Testis (tissue), 5 donors: Measurements from ENCODE around the gene HIF1A. TPM values are rescaled to one million over a fixed set of nuclear protein-coding genes. Genes with fewer than 3 reads are reported as not detected.
A peak's percentile ranks its signal among the peaks of the same experiment; 100 is the strongest.

ENCODE experiments used
- DNase-seq: peaks from one replicate; pipeline ENCODE4 v3.0.0-alpha.2; 2019
- H3K27ac ChIP-seq, 2 donors: fragments of 200-600 bp; sonication (generic); one replicate each; pipeline ENCODE4 v1.5.1; 2019
- H3K27me3 ChIP-seq: fragments of 200-600 bp; sonication (generic); one replicate; pipeline ENCODE4 v1.5.1; 2019
- H3K36me3 ChIP-seq: fragments of 200-600 bp; sonication (generic); one replicate; pipeline ENCODE4 v1.5.1; 2017; ENCODE audit warnings: low read depth; ENCODE audit errors: missing control alignments
- H3K4me1 ChIP-seq: fragments of 200-600 bp; sonication (generic); one replicate; pipeline ENCODE4 v1.5.1; 2019
- H3K4me3 ChIP-seq, 2 donors: fragments of 200-600 bp; sonication (generic); one replicate each; pipeline ENCODE4 v1.5.1; 2017 to 2019
- H3K9me3 ChIP-seq: fragments of 200-600 bp; sonication (generic); one replicate; pipeline ENCODE4 v1.5.1; 2017
- CTCF ChIP-seq, 3 experiments: fragments of 450-650 bp in 2 of 3; fragments of 200-600 bp in 1 of 3; sonication (generic) in 1 of 3; IDR thresholded peaks; one replicate each; pipeline ENCODE4 v1.5.1; 2016 to 2019; ENCODE audit warnings: antibody characterized with exemption in 3 of 3, mild to moderate bottlenecking in 2 of 3, moderate library complexity in 1 of 3
- POLR2A ChIP-seq: fragments of 450-650 bp; IDR thresholded peaks from one replicate; pipeline ENCODE4 v1.6.1; 2017; ENCODE audit warnings: antibody characterized with exemption, mild to moderate bottlenecking, moderate library complexity
- WGBS, 2 donors: methylation state at CpG; one replicate each; pipeline ENCODE4 v1.1.5; 2018; 5-methylcytosine and 5-hydroxymethylcytosine counted together
- intact Hi-C: fragments of 100-400 bp; cut with DNase I; formaldehyde crosslinking; loops from one replicate; pipeline ENCODE4 v1.15.1; 2023; ENCODE audit warnings: low total_unique reads
- long read RNA-seq, 2 donors: transcript quantifications; one replicate each; lab custom pipeline, GENCODE V29; 2026
- polyA plus RNA-seq: library from polyadenylated mRNA; stranded (reverse); fragments of 350-450 nt; fragmentation: Illumina TruSeq; extraction: RNeasy Lipid Tissue Mini Kit (QIAGEN cat#74804); gene quantifications from one replicate; pipeline ENCODE4 v1.2.3, GENCODE V29; 2014; ENCODE audit warnings: low read depth, low replicate concordance; ENCODE audit not compliant: insufficient read depth
- total RNA-seq, 2 donors: library from RNA; depleted of rRNA; stranded (reverse); fragments of >200 nt; gene quantifications; one replicate each; pipeline ENCODE4 v1.2.3, GENCODE V29; 2016

Gene HIF1A
- 100 to 1,000 TPM; 105 to 140 TPM for total RNA-seq
- 63.1 TPM for polyA plus RNA-seq
- long read RNA-seq, donor 1, transcript HIF1A-202 (15 exons, 3,919 nt): major isoform, 7 of 21 reads
- long read RNA-seq, donor 1, partial matches to known transcripts: 10 of 21 reads
- long read RNA-seq, donor 1, other reads (novel, unspliced or antisense): 0 of 21 reads
- long read RNA-seq, donor 2, transcript HIF1A-202 (15 exons, 3,919 nt): major isoform, 8 of 41 reads
- long read RNA-seq, donor 2, partial matches to known transcripts: 31 of 41 reads
- long read RNA-seq, donor 2, other reads (novel, unspliced or antisense): 0 of 41 reads

GRCh38 chr14:61694830-61695694 lies at the start of gene HIF1A:
HIF1A (plus strand) TSS chr14:61695513; CDS start chr14:61695805, 292 bp downstream.
- DNase-seq: peak; percentile 98
- 1 to 2% methylated on average over 26 to 31 of the region's 68 CpGs for WGBS, 2 donors
- no peaks in the 10 kb centered on the region for H3K27me3 ChIP-seq
- no peaks in the 10 kb centered on the region for H3K9me3 ChIP-seq
- peak within 1 kb of the TSS; percentile 96 to 99 for H3K27ac ChIP-seq
- intact Hi-C loops: loop anchor here (10.0 kb wide), 1 partner anchor 230 kb away; no protein-coding TSS in a partner anchor
- TF ChIP-seq POLR2A (peak; percentile 80), CTCF (IDR thresholded peaks at IDR 0.05) (peak in 1 of 3 experiments; percentile 2)
- H3K36me3 ChIP-seq: no peaks in the 10 kb centered on the region
- peaks cover 8% of the 10 kb centered on the region for H3K4me1 ChIP-seq
- H3K4me3 ChIP-seq: peak within 1 kb of the TSS; percentile 73 to 97

GRCh38 chr14:61646366-61647116 lies 48.8 kb upstream of the HIF1A start:
- WGBS, 2 donors: 90% methylated on average over 5 of the region's 5 CpGs
- intact Hi-C loops: no loop called here
- H3K4me3 ChIP-seq: no peak overlapping the region
- no peaks in the 10 kb centered on the region for H3K36me3 ChIP-seq
- H3K27ac ChIP-seq: no peak overlapping the region
- TF ChIP-seq POLR2A: no peak
- no peak for TF ChIP-seq CTCF (IDR thresholded peaks at IDR 0.05)
- H3K4me1 ChIP-seq: no peaks in the 10 kb centered on the region
- no peaks in the 10 kb centered on the region for H3K27me3 ChIP-seq
- DNase-seq: no peak
- H3K9me3 ChIP-seq: no peaks in the 10 kb centered on the region

- Histone ChIP-seq H3K36me3 (no peaks in the 10 kb centered on the region), H3K9me3 (no peaks in the 10 kb centered on the region), H3K4me3 (no peak overlapping the region), H3K4me1 (no peaks in the 10 kb centered on the region), H3K27ac (no peak overlapping the region), H3K27me3 (no peaks in the 10 kb centered on the region)
- no peak for DNase-seq
- WGBS, 2 donors: 93 to 98% methylated on average over 5 of the region's 5 CpGs
- TF ChIP-seq CTCF (IDR thresholded peaks at IDR 0.05): no peak
- TF ChIP-seq POLR2A: no peak
- intact Hi-C loops: no loop called here
Observed at GRCh38 chr14:61647704-61648103, 47.6 kb upstream of the HIF1A start.

- intact Hi-C loops: no loop called here
- Histone ChIP-seq H3K9me3 (no peaks in the 10 kb centered on the region), H3K4me3 (no peak overlapping the region), H3K27ac (no peak overlapping the region), H3K27me3 (no peaks in the 10 kb centered on the region), H3K36me3 (no peaks in the 10 kb centered on the region), H3K4me1 (peaks cover 3% of the 10 kb centered on the region)
- DNase-seq: no peak
- TF ChIP-seq CTCF (IDR thresholded peaks at IDR 0.05) (no peak), POLR2A (no peak)
Observed at GRCh38 chr14:61648377-61648776, 46.9 kb upstream of the HIF1A start.
